Upper lobe of left lung (tissue), 6 donors: ENCODE results near the gene DZANK1. TPM values are rescaled to one million over a fixed set of nuclear protein-coding genes. Genes with fewer than 3 reads are reported as not detected.
"Not testable (repeated sequence)": the region's sequence is repeated elsewhere in the genome, so short reads cannot be mapped to it uniquely, and the experiment has no call there.

ENCODE experiments used
- ATAC-seq, 2 donors: fragments of 200-7000 bp; cut with Tn5 transposase; one replicate each; pipeline ENCODE4 v1.9.1; 2022; ENCODE audit warnings: mild to moderate bottlenecking in 2 of 2, moderate library complexity in 2 of 2; ENCODE audit not compliant: low FRiP score in 2 of 2
- DNase-seq, 2 donors: peaks; one replicate each; pipeline ENCODE4 v3.0.0-alpha.2; 2019 to 2020
- H3K27ac ChIP-seq, 4 donors: fragments of 200-600 bp; sonication (generic); one replicate each; pipeline ENCODE4 v1.5.1; 2016 to 2019
- H3K27me3 ChIP-seq, 4 donors: fragments of 200-600 bp; sonication (generic); one replicate each; pipeline ENCODE4 v1.5.1; 2017 to 2019
- H3K36me3 ChIP-seq, 4 donors: fragments of 200-600 bp; sonication (generic); one replicate each; pipeline ENCODE4 v1.5.1; 2016 to 2019
- H3K4me1 ChIP-seq, 4 donors: fragments of 200-600 bp; sonication (generic); one replicate each; pipeline ENCODE4 v1.5.1; 2018 to 2019
- H3K4me3 ChIP-seq, 4 donors: fragments of 200-600 bp; sonication (generic); one replicate each; pipeline ENCODE4 v1.5.1; 2017 to 2019; ENCODE audit warnings: mild to moderate bottlenecking in 2 of 4, moderate library complexity in 1 of 4
- H3K9me3 ChIP-seq, 4 donors: fragments of 200-600 bp; sonication (generic); one replicate each; pipeline ENCODE4 v1.5.1; 2018 to 2019
- CTCF ChIP-seq, 6 experiments: fragments of 450-650 bp in 4 of 6; fragments of 200-600 bp in 2 of 6; sonication (generic) in 2 of 6; IDR thresholded peaks; one replicate each; pipeline ENCODE4 v1.5.1; 2016 to 2019; ENCODE audit warnings: antibody characterized with exemption in 6 of 6
- EP300 ChIP-seq, 4 donors: sonication (generic); formaldehyde crosslinking; IDR thresholded peaks; one replicate each; pipeline ENCODE4 v1.5.1; 2017; ENCODE audit warnings: antibody characterized with exemption in 4 of 4, control low read depth in 2 of 4
- POLR2A ChIP-seq, 4 donors: fragments of 450-650 bp; IDR thresholded peaks; one replicate each; pipeline ENCODE4 v1.5.1; 2016 to 2017; ENCODE audit warnings: antibody characterized with exemption in 4 of 4, mild to moderate bottlenecking in 2 of 4
- POLR2AphosphoS5 ChIP-seq, 2 donors: sonication (generic); formaldehyde crosslinking; IDR thresholded peaks; one replicate each; pipeline ENCODE4 v1.5.1; 2017; ENCODE audit warnings: antibody characterized with exemption in 2 of 2
- WGBS, 2 donors: methylation state at CpG; one replicate each; pipeline ENCODE4 v1.1.5; 2017 to 2018; 5-methylcytosine and 5-hydroxymethylcytosine counted together
- total RNA-seq, 6 donors: library from RNA; depleted of rRNA in 4 of 6; stranded (reverse); fragments of >200 nt in 4 of 6; gene quantifications; one replicate each; pipeline versions ENCODE4 v1.1.0 to v1.2.1, GENCODE V29; 2016 to 2021
- donor health status: DM: no; HTN: no; CAD: no; lungs with moderate emphysema.
- donor health status: DM: no; HTN: yes; CAD: no; lungs with severe emphysema.

The DZANK1 gene
- total RNA-seq, 6 donors from 2014 or later = 1.8 to 12.8 (median 4.4) TPM

- 0 to 1% methylated on average over 23 to 60 of the region's 69 CpGs for WGBS, 2 donors
- ATAC-seq (peak; percentile 99), DNase-seq (peak; percentile 98 to 99)
- Histone ChIP-seq H3K27me3 (no peaks in the 10 kb centered on the region), H3K4me3 (peak within 1 kb of the TSS; percentile 56 to 75 (median 70)), H3K27ac (peak within 1 kb of the TSS; percentile 93 to 99 (median 94)), H3K36me3 (peaks cover 0 to 26% (median 4%) of the 10 kb centered on the region in 4 donors), H3K9me3 (no peaks in the 10 kb centered on the region), H3K4me1 (peaks cover 13 to 40% (median 22%) of the 10 kb centered on the region in 4 donors)
- TF ChIP-seq POLR2A (IDR thresholded peaks at IDR 0.05) (peak in 3 of 4 donors; percentile 81 to 91 (median 83)), EP300 (IDR thresholded peaks at IDR 0.05) (peak in 1 of 4 donors; percentile 57), POLR2AphosphoS5 (IDR thresholded peaks at IDR 0.05) (peak; percentile 84 to 93), CTCF (IDR thresholded peaks at IDR 0.05) (no peak)
Observed at GRCh38 chr20:18507218-18508191, 40.7 kb upstream of the DZANK1 start, which contains the start of gene SEC23B. Gene SEC23B (plus strand): TSS chr20:18507940. CDS start chr20:18510836, 2,896 bp downstream.

GRCh38 chr20:18506744-18507143, 39.9 kb upstream of the DZANK1 start:
- Histone ChIP-seq H3K9me3 (no peaks in the 10 kb centered on the region), H3K27ac (peak overlapping the region; percentile 93 to 99 (median 94)), H3K4me1 (peaks cover 13 to 34% (median 21%) of the 10 kb centered on the region in 4 donors), H3K27me3 (no peaks in the 10 kb centered on the region), H3K36me3 (peaks cover 0 to 18% (median 4%) of the 10 kb centered on the region in 4 donors), H3K4me3 (peak overlapping the region in 3 of 4 donors; percentile 65 to 75 (median 75))
- no peak for ATAC-seq
- TF ChIP-seq POLR2A (IDR thresholded peaks at IDR 0.05) (no peak), POLR2AphosphoS5 (IDR thresholded peaks at IDR 0.05) (no peak), CTCF (IDR thresholded peaks at IDR 0.05) (no peak), EP300 (IDR thresholded peaks at IDR 0.05) (no peak)
- no peak for DNase-seq
- 59 to 64% methylated on average over 8 of the region's 8 CpGs for WGBS, 2 donors

- Histone ChIP-seq H3K4me1 (peaks cover 13 to 22% (median 15%) of the 10 kb centered on the region in 4 donors), H3K36me3 (no peaks in the 10 kb centered on the region), H3K27ac (no peak overlapping the region), H3K9me3 (no peaks in the 10 kb centered on the region), H3K4me3 (no peak overlapping the region), H3K27me3 (no peaks in the 10 kb centered on the region)
- WGBS, 2 donors = 60 to 82% methylated on average over 29 to 31 of the region's 31 CpGs
- TF ChIP-seq POLR2A (IDR thresholded peaks at IDR 0.05) = no peak
- TF ChIP-seq EP300 (IDR thresholded peaks at IDR 0.05) = peak in 1 of 4 donors; percentile 23
- ATAC-seq = no peak
- DNase-seq = peak in 1 of 2 donors; percentile 72
Observed at GRCh38 chr20:18504479-18505060, 37.7 kb upstream of the DZANK1 start.

- H3K9me3 ChIP-seq, H3K27ac ChIP-seq, H3K36me3 ChIP-seq, DNase-seq, H3K27me3 ChIP-seq, H3K4me3 ChIP-seq, ATAC-seq: not testable (repeated sequence)
- H3K4me1 ChIP-seq = peaks cover under 1 to 10% (median 4%) of the 10 kb centered on the region in 4 donors
- WGBS, 2 donors = 55 to 64% methylated on average over 1 of the region's 1 CpG
Observed at GRCh38 chr20:18501672-18502071, 34.8 kb upstream of the DZANK1 start.

- Histone ChIP-seq H3K27ac (peak overlapping the region in 2 of 4 donors; percentile 78 to 80), H3K27me3 (no peaks in the 10 kb centered on the region), H3K9me3 (no peaks in the 10 kb centered on the region), H3K4me3 (no peak overlapping the region), H3K36me3 (peaks cover 0 to 1% (median 0%) of the 10 kb centered on the region in 4 donors), H3K4me1 (peaks cover 9 to 20% (median 12%) of the 10 kb centered on the region in 4 donors)
- 94 to 97% methylated on average over 3 of the region's 3 CpGs for WGBS, 2 donors
- TF ChIP-seq CTCF (IDR thresholded peaks at IDR 0.05) (no peak), POLR2A (IDR thresholded peaks at IDR 0.05) (no peak), POLR2AphosphoS5 (IDR thresholded peaks at IDR 0.05) (no peak), EP300 (IDR thresholded peaks at IDR 0.05) (no peak)
- DNase-seq = no peak
- no peak for ATAC-seq
Observed at GRCh38 chr20:18497603-18498002, 30.8 kb upstream of the DZANK1 start.
